Measurements from ENCODE around the gene METTL9.

DNA sequence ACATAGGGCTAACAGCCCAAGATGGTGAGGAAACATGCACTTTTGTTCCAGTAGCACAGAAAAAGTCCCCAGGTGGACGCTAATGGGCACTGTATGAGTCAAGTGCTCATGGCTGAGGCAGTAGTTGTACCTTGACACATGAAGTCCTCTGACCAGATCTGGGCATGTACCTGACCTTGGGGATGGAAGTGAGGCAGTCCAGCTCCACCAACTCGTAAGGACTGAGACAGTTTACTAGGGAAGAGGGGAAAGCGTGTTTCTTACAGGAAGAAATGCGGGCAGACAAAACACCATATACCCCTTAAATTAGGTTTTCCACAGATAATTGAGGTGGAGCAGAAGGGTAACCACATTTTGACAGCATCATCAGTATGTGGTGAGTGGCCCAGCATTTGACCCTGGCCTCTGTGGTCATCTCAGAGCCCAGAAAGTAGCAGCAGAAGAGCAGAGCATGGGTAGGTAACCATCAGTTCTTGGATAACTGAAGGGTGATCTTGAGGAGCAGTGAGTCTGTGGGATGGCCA is 32.4 kb upstream of the METTL9 start:
- TF ChIP-seq, protein P1, sequence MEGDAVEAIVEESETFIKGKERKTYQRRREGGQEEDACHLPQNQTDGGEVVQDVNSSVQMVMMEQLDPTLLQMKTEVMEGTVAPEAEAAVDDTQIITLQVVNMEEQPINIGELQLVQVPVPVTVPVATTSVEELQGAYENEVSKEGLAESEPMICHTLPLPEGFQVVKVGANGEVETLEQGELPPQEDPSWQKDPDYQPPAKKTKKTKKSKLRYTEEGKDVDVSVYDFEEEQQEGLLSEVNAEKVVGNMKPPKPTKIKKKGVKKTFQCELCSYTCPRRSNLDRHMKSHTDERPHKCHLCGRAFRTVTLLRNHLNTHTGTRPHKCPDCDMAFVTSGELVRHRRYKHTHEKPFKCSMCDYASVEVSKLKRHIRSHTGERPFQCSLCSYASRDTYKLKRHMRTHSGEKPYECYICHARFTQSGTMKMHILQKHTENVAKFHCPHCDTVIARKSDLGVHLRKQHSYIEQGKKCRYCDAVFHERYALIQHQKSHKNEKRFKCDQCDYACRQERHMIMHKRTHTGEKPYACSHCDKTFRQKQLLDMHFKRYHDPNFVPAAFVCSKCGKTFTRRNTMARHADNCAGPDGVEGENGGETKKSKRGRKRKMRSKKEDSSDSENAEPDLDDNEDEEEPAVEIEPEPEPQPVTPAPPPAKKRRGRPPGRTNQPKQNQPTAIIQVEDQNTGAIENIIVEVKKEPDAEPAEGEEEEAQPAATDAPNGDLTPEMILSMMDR (conservative IDR thresholded peaks at IDR 0.05; ENCODE audit: low read length): no peak
- no peak for TF ChIP-seq EZH2phosphoT487 (IDR thresholded peaks at IDR 0.05; ENCODE audit: borderline replicate concordance)

Measured in Loucy (cell line).